HepG2 (cell line): Measurements from ENCODE around the gene DRC3. TPM values are rescaled to one million over a fixed set of nuclear protein-coding genes. Genes with fewer than 3 reads are reported as not detected.

Experiments used
- FOXK2 ChIP-seq: fragments of 450-650 bp; IDR thresholded peaks from 2 replicates; pipeline ENCODE4 v1.6.1; 2016
- HMGXB3 ChIP-seq: sonication (generic); formaldehyde crosslinking; IDR thresholded peaks from 2 replicates; pipeline ENCODE4 v1.4.0; 2020; ENCODE audit warnings: missing genetic modification reagents, borderline replicate concordance
- IKZF5 ChIP-seq: IDR thresholded peaks from 2 replicates; pipeline ENCODE4 v1.6.1; 2018; ENCODE audit warnings: missing genetic modification reagents, mild to moderate bottlenecking, missing compliant biosample characterization
- NFE2L1 ChIP-seq: sonication (generic); formaldehyde crosslinking; IDR thresholded peaks from 2 replicates; pipeline ENCODE4 v1.4.0; 2020; ENCODE audit warnings: missing genetic modification reagents, mild to moderate bottlenecking, borderline replicate concordance
- NPAS2 ChIP-seq: sonication (generic); formaldehyde crosslinking; IDR thresholded peaks from 2 replicates; pipeline ENCODE4 v1.8.0; 2022; ENCODE audit warnings: mild to moderate bottlenecking, missing genetic modification reagents, borderline replicate concordance
- PAXIP1 ChIP-seq: sonication (generic); formaldehyde crosslinking; conservative IDR thresholded peaks from 2 replicates; pipeline ENCODE4 v1.4.0; 2020; ENCODE audit warnings: mild to moderate bottlenecking, missing genetic modification reagents, moderate library complexity
- PBX2 ChIP-seq: IDR thresholded peaks from 2 replicates; pipeline ENCODE4 v1.6.1; 2016; ENCODE audit warnings: control low read depth
- RBAK ChIP-seq: sonication (generic); formaldehyde crosslinking; IDR thresholded peaks from 2 replicates; pipeline ENCODE4 v1.5.1; 2020; ENCODE audit warnings: mild to moderate bottlenecking, missing genetic modification reagents
- RFXAP ChIP-seq: sonication (generic); formaldehyde crosslinking; IDR thresholded peaks from 2 replicates; pipeline ENCODE4 v1.4.0; 2020; ENCODE audit warnings: missing genetic modification reagents, borderline replicate concordance
- SP5 ChIP-seq: IDR thresholded peaks from 2 replicates; pipeline ENCODE4 v1.6.1; 2016; ENCODE audit warnings: low read depth, borderline replicate concordance
- SRSF1 ChIP-seq: fragments of 200-400 bp; formaldehyde crosslinking; optimal IDR thresholded peaks from 2 replicates; pipeline ENCODE3; 2017; ENCODE audit warnings: mild to moderate bottlenecking, low read depth, low read length, moderate library complexity
- TCF12 ChIP-seq, 2 experiments: fragments of 450-650 bp in 1 of 2; sonication (generic) in 1 of 2; formaldehyde crosslinking in 1 of 2; IDR thresholded peaks; 2 replicates each; pipeline versions ENCODE4 v1.6.1 to v1.8.0; 2017 to 2022; ENCODE audit warnings: antibody characterized with exemption in 1 of 2, mild to moderate bottlenecking in 1 of 2, missing genetic modification reagents in 1 of 2, moderate library complexity in 1 of 2
- TEAD3 ChIP-seq: optimal IDR thresholded peaks from 2 replicates; pipeline ENCODE3; 2016; ENCODE audit warnings: borderline replicate concordance
- ZNF207 ChIP-seq: fragments of 450-650 bp; IDR thresholded peaks from 2 replicates; pipeline ENCODE4 v1.6.1; 2016; ENCODE audit warnings: antibody characterized with exemption, borderline replicate concordance
- ZNF296 ChIP-seq: sonication (generic); formaldehyde crosslinking; conservative IDR thresholded peaks from 2 replicates; pipeline ENCODE4 v1.5.0; 2020; ENCODE audit warnings: mild to moderate bottlenecking, missing genetic modification reagents
- ZNF317 ChIP-seq: sonication (generic); formaldehyde crosslinking; IDR thresholded peaks from 2 replicates; pipeline ENCODE4 v1.5.0; 2020; ENCODE audit warnings: mild to moderate bottlenecking, missing genetic modification reagents
- ZNF556 ChIP-seq: sonication (generic); formaldehyde crosslinking; IDR thresholded peaks from 2 replicates; pipeline ENCODE4 v1.4.0; 2020; ENCODE audit warnings: mild to moderate bottlenecking, missing genetic modification reagents, borderline replicate concordance
- ZNF670 ChIP-seq: sonication (generic); formaldehyde crosslinking; IDR thresholded peaks from 2 replicates; pipeline ENCODE4 v1.8.0; 2022; ENCODE audit warnings: mild to moderate bottlenecking, missing genetic modification reagents, borderline replicate concordance
- ZNF780A ChIP-seq: sonication (generic); formaldehyde crosslinking; IDR thresholded peaks from 2 replicates; pipeline ENCODE4 v1.8.0; 2022; ENCODE audit warnings: mild to moderate bottlenecking, missing genetic modification reagents, moderate library complexity
- polyA plus RNA-seq, 8 experiments: library from polyadenylated mRNA; depleted of rRNA in 3 of 8; stranded (reverse) in 7 of 8; unstranded in 1 of 8; fragments of >200 nt; fragmentation: Illumina TruSeq in 4 of 8; extraction: Trizol in 4 of 8; gene quantifications; 2 replicates each; pipeline versions ENCODE4 v1.2.1 to v1.2.3, GENCODE V29; 2011 to 2016; ENCODE audit warnings: low read depth in 4 of 8, missing spikeins in 1 of 8, mixed read lengths in 1 of 8; ENCODE audit not compliant: insufficient read depth in 1 of 8
- total RNA-seq, 5 experiments: library from RNA; depleted of rRNA; stranded (reverse); fragments of >200 nt; fragmentation: Illumina TruSeq; extraction: Trizol; gene quantifications; 2 replicates each; pipeline ENCODE4 v1.2.3, GENCODE V29; 2016; ENCODE audit warnings: low read depth in 1 of 5

The DRC3 gene
- total and polyA plus RNA-seq, 2 of the 13 experiments (the other 11 are each of a cell fraction or from before 2014, with no cell fraction given), result 0.53 to 0.87 TPM

- no peak for TF ChIP-seq NFE2L1
- peak; percentile 99 for TF ChIP-seq PBX2
- TF ChIP-seq ZNF556, result no peak
- TF ChIP-seq ZNF670 (CRISPR knock-in tag), result peak; percentile 26; the same call in 1 of the 2 replicates
- no peak for TF ChIP-seq NPAS2 (CRISPR knock-in tag)
- TF ChIP-seq RFXAP (CRISPR knock-in tag), result peak; percentile 60; the same call in 1 of the 2 replicates
- TF ChIP-seq SP5, result peak; percentile 79; the same call in 1 of the 2 replicates
- TF ChIP-seq TEAD3, result peak; percentile 54
- no peak for TF ChIP-seq ZNF780A (CRISPR knock-in tag)
- TF ChIP-seq PAXIP1 (CRISPR knock-in tag), result peak; percentile 14; the same call in 1 of the 2 replicates
- no peak for TF ChIP-seq TCF12 (IDR thresholded peaks at IDR 0.05)
- TF ChIP-seq TCF12 (CRISPR knock-in tag; IDR thresholded peaks at IDR 0.05), result no peak
- no peak for TF ChIP-seq IKZF5 (CRISPR knock-in tag)
- TF ChIP-seq SRSF1, result peak; percentile 24
- TF ChIP-seq RBAK (CRISPR knock-in tag), result no peak
- TF ChIP-seq ZNF207, result peak; percentile 48; the same call in 1 of the 2 replicates
- TF ChIP-seq ZNF317 (CRISPR knock-in tag), result no peak
- peak; percentile 57; the same call in 1 of the 2 replicates for TF ChIP-seq FOXK2
- TF ChIP-seq HMGXB3 (CRISPR knock-in tag), result no peak
- no peak for TF ChIP-seq ZNF296
These were observed at the start of gene DRC3, which contains the start of gene TOM1L2 (continued) for GRCh38 chr17:17972126-17972951.
